GM21786 (cell line): ENCODE data around the gene COL18A1.

ENCODE experiments used
- ATAC-seq: cut with Tn5 transposase; IDR thresholded peaks from one replicate; pipeline ENCODE4 v1.9.1; 2021; ENCODE audit not compliant: unreplicated experiment

Gene COL18A1

GRCh38 chr21:45412491-45412890, 7.5 kb downstream of the COL18A1 start:
- no peak for ATAC-seq

- ATAC-seq: no peak
Observed at GRCh38 chr21:45412909-45413611, 8.1 kb downstream of the COL18A1 start.

- ATAC-seq: no peak
Observed at GRCh38 chr21:45413922-45414321, 9.0 kb downstream of the COL18A1 start.

GRCh38 chr21:45414396-45415187, 9.6 kb downstream of the COL18A1 start:
- ATAC-seq: no peak

DNA sequence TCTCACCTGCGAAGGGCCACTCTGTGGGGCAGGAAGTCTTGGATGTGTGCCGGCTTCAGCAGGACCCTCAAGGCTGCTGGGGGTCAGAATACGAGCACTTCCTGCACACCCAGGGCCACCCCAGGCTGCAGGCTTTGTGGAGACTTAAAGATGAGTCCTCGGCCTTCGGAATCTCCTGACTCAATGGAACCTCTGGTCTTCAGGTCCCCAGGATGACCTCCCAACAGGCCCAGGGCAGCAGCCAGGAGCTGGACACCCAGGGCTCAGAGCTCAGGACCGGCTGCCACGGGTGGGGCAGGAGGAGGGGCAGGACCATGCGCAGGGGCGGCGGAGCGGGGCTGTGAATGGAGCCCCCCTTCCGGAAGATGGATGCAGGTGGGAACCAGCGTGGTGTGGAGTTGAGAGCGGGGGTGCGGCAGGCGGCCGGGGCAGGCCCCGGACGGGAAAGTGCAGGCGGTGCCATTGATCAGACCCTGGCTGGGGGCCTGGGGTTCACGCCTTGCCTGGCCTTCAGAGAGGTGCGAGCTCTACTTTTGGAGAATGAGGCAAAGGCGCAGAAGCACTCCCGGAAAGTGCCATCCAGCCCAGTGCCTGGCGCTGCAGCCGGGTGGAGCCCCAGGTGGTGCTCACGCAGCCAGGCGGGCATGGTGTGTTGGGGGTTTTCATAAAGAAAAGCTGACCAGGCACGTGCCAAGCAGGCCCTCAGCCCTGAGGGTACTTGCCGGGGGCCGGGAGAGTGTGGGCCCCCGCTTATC, 10.4 kb downstream of the COL18A1 start:
- no peak for ATAC-seq

DNA sequence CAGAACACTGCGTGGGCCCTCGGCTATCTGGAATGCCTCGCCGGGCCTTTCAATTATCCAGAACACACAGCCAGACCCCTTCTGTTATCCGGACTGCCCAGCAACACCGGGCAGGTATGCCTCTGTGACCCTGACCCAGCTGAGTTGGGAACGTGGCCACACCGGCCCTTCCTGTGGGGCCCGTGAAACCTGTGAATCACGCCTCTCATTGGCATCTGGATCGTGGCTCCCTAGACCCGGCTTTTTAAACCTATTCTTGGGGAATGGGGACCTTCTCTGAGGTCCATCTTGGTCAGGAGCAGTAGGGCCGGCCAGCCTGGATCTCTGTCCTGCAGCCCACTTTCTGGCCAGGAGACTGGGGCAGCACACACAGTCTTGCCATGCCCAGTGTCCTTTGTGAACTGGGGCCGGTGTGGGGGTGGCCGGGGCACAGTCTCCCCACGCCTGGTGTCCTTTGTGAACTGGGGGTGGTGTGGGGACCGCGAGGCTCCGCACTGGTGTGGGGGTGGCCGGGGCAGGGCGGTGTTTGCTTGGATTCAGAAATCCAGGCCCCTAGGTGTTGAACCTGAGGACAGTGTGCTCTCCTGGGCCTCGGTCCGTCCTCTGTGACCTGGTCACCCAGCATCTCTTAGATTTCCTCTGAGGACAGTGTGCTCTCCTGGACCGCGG, 11.1 kb downstream of the COL18A1 start:
- no peak for ATAC-seq

DNA sequence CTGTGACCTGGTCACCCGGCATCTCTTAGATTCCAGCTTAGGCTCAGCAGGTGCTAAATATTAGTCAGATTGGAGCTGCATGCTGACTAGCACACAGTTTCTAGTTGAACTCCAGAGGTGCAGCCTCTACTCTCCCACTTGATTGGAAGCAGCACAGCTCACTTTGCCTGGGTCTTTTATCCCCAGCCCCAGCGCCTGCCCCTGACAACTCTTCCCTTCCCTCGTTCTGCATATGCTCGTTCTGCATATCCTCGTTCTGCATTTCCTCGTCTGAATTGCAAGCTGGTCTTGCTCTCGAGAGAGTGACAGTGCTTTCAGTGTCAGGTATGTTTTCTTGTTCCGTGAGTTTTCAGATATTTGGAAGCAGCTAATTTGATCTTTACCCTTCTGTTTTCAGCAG, 11.7 kb downstream of the COL18A1 start:
- ATAC-seq: no peak

DNA sequence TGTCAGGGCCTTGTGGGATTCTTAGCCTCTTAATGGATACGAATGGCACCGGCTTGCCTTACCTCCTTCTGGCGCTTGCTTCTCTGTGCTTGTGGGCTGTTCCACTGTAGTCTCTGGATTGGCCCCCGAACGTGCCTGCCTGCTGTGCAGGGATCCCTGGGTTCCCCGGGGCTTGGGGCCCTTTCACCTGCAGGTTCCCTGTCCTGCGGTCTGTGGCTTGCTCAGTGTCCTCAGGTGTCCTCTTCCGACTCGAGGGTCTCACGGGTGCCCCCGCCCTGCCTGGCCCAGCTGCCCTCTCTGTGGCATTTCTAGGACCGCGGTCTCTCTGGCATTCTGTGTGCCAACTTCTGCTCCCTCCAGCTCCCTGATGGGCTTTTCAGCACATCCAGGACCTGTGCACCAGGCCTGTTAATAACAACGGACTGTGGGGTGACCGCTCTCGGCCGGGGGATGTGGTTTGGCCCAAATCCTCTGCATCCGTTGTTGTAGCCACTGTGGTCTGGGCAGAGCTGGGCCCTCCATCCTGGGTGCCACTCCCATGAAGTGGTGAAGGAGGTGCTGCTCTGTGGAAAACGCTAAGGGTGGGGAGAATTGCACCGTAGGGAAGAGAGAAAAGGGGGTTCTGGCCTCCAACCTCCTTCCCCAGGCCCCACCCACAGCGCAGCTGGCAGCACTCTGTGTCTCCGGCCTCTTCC, 12.4 kb downstream of the COL18A1 start:
- ATAC-seq: no peak

DNA sequence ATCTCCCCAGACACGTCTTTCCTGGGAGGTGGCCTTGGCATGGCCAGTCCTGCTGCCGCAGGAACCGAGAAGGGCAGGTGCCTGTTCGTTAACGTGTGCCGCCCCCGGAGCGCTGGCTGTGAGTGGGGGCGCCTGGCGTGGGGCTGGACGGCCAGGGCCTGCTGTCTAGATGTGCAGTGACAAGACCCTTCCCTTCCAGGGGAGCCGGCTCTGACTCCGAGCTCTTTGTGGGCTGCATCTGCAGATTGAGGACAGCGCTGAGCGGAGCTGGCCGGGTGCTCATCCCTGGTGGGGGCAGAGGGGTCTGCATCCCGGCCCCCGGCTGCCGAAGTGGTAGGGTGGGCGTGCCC, 13.0 kb downstream of the COL18A1 start:
- no peak for ATAC-seq

DNA sequence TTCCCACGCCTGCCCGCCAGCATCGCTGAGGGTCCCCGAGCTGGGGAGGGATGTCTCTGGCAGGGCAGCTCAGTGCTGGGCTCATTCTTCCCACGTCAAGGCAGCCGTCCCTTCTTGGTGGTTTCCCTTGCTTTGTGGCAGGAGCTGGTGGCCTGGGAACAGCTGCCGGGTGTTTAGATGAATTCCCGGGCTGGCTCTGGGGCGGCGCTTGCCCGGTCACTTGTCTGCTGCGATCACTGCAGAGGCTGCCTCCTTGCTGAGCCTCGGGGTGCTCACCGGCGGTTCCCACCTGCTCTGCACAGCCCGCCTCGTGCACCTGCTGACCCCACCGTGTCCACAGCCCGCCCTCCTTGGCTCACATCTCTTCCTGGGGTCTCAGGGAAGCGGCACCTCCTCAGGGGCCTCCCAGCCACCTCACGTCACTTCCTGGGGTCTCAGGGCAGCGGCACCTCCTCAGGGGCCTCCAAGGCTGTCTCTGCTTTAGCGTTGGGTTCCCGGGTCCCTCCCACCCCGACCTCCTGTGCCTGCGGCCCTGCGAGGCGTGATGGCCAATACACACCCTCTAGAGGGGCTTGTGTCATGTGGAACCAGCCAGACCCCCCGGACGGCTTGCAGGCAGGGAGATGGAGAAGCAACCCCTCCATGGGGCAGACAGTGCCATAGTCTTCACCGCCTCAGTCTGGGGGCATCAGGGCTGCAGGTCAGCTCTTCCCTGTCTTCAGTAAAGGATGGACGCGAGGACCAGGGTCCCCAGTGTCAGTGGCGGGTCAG, 13.5 kb downstream of the COL18A1 start:
- no peak for ATAC-seq

- ATAC-seq: no peak
Observed at GRCh38 chr21:45419162-45419561, 14.2 kb downstream of the COL18A1 start.

GRCh38 chr21:45420061-45421041, 15.4 kb downstream of the COL18A1 start:
- no peak for ATAC-seq

DNA sequence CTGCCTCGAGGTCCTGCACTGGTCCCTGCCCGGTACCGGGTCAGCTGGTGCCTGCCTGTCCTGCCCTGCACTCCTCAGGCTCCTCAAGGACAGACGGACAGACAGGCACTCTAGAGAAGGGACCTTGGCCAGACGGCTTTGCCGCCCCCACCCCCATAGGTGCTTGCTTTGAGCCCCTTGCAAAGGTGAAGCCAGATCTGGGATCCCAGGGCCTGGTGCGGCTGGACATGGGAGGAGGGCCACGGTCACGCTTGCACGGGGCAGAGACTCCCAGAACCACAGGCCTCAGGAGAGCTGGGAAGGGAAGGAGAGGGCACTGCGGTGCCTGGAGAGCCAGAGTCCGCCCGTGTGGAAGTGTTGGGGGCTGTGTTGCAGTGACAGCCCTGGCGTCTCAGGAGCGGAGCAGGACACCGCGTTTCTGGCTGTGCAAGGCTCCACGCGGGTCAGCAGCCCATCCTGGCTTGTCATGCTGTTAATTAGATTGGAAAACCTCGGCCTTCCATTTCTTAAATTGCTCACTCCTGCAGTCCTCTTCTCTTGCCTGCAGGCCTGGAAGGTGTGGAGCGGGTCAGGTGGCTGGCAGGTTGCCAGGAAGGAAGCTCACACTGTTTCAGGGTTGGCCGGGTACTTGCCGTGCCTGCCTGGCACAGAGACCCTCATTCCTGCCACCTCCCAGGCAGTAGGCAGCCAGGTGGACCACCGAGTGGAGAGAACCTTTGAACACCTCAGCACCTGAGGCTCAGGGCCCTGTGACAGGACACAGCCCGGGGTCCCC, 16.3 kb downstream of the COL18A1 start:
- no peak for ATAC-seq

GRCh38 chr21:45421846-45422775, 17.1 kb downstream of the COL18A1 start:
- no peak for ATAC-seq

DNA sequence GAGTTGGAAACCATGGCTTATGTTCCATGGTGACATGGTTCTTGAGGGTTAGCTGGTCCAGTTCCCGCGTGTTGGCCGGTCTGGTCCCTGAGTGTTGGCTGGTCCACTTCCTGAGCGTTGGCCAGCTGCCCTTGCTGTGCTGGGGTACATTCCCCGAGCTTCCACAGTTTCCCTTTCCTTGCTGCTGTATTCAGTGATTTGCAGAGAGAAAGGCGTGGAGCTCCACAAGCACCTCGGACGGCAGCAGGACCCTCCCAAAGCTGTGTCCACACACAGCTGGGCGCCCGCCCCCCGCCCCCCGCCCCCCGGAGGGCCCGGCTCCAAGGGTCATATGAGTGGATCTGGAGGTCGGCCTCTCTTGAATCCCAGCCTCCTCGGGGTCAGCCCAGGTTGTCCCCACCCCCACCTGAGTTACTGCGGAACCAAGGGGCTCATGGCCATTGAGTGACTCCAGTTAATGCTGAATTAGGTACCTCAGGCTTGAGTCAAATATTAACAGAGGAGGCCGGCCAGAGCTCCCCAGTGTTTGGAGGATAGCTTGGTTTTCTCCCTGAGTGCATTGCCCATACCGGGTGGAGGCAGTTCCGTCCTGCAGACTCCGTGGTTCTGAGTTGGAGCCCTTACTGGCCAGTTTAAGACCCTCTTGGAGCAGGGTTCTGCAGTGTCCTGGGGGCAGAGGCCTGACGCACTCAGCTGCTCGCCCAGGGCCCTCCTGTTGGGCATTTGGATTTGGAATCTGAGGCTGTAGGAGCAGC, 18.4 kb downstream of the COL18A1 start:
- no peak for ATAC-seq
